ENCODE data around the gene PHF1.

- TF ChIP-seq EZH2 (IDR thresholded peaks at IDR 0.05) (no peak), POLR2AphosphoS5 (IDR thresholded peaks at IDR 0.05; ENCODE audit: borderline replicate concordance, low read depth, low read length) (no peak), FOXP2 (optimal IDR thresholded peaks at IDR 0.05; ENCODE audit: control extremely low read depth, extremely low read length, insufficient read depth) (no peak)
These were observed 27.2 kb upstream of the PHF1 start for GRCh38 chr6:33383427-33384185.
